Prostate gland (tissue), 2 donors: ENCODE measurements around the gene RAI2. TPM values are rescaled to one million over a fixed set of nuclear protein-coding genes. Genes with fewer than 3 reads are reported as not detected.

Experiments
- DNase-seq: peaks from one replicate; pipeline ENCODE4 v3.0.0-alpha.2; 2019; ENCODE audit warnings: low spot score
- H3K27ac ChIP-seq, 2 donors: fragments of 200-600 bp; sonication (generic); 2 replicates each; pipeline ENCODE4 v1.5.1; 2017 to 2019
- H3K27me3 ChIP-seq: fragments of 200-600 bp; sonication (generic); replicated peaks from 2 replicates; pipeline ENCODE4 v1.5.1; 2019; ENCODE audit not compliant: insufficient read depth
- H3K36me3 ChIP-seq, 2 donors: fragments of 200-600 bp; sonication (generic); 1 replicate in 1 of 2; 2 replicates in 1 of 2; pipeline versions ENCODE4 v1.5.1 to v1.8.1; 2017 to 2019
- H3K4me1 ChIP-seq: fragments of 200-600 bp; sonication (generic); replicated peaks from 2 replicates; pipeline ENCODE4 v1.5.1; 2019
- H3K4me3 ChIP-seq, 2 donors: fragments of 200-600 bp; sonication (generic); 2 replicates each; pipeline ENCODE4 v1.5.1; 2017 to 2019
- H3K9me3 ChIP-seq: fragments of 200-600 bp; sonication (generic); 2 replicates; pipeline ENCODE4 v1.5.1; 2017
- CTCF ChIP-seq, 4 experiments: fragments of 200-600 bp in 2 of 4; fragments of 450-650 bp in 2 of 4; sonication (generic) in 2 of 4; IDR thresholded peaks; 1 replicate in 3 of 4; 2 replicates in 1 of 4; pipeline ENCODE4 v1.5.1; 2016 to 2019; ENCODE audit warnings: antibody characterized with exemption in 4 of 4, mild to moderate bottlenecking in 2 of 4, moderate library complexity in 2 of 4
- POLR2A ChIP-seq: fragments of 450-650 bp; IDR thresholded peaks from one replicate; pipeline ENCODE4 v1.6.1; 2016; ENCODE audit warnings: antibody characterized with exemption, mild to moderate bottlenecking
- POLR2AphosphoS5 ChIP-seq: sonication (generic); formaldehyde crosslinking; IDR thresholded peaks from one replicate; pipeline ENCODE4 v1.6.1; 2017; ENCODE audit warnings: antibody characterized with exemption
- WGBS: methylation state at CpG from one replicate; pipeline ENCODE4 v1.1.5; 2018; 5-methylcytosine and 5-hydroxymethylcytosine counted together
- intact Hi-C: fragments of 100-400 bp; cut with DNase I; formaldehyde crosslinking; loops from one replicate; pipeline ENCODE4 v1.14.2; 2022
- total RNA-seq, 2 donors: library from RNA; depleted of rRNA; stranded (reverse); fragments of >200 nt; gene quantifications; one replicate each; pipeline ENCODE4 v1.1.0, GENCODE V29; 2016

RAI2 gene
- total RNA-seq, 2 donors from 2014 or later = 11.5 to 19.1 TPM

GRCh38 chrX:17822351-17822750, 38.7 kb downstream of the RAI2 start:
- TF ChIP-seq POLR2A (no peak), POLR2AphosphoS5 (no peak), CTCF (IDR thresholded peaks at IDR 0.05) (no peak)
- no peaks in the 10 kb centered on the region for H3K9me3 ChIP-seq
- no peak overlapping the region for H3K4me3 ChIP-seq
- 79% methylated on average over 2 of the region's 2 CpGs for WGBS
- H3K27me3 ChIP-seq = no peaks in the 10 kb centered on the region
- no peak for DNase-seq
- no peak overlapping the region for H3K27ac ChIP-seq
- intact Hi-C loops = no loop called here
- no peaks in the 10 kb centered on the region for H3K36me3 ChIP-seq
- no peaks in the 10 kb centered on the region for H3K4me1 ChIP-seq

- no peak overlapping the region for H3K27ac ChIP-seq
- TF ChIP-seq POLR2A (no peak), CTCF (IDR thresholded peaks at IDR 0.05) (no peak), POLR2AphosphoS5 (no peak)
- H3K27me3 ChIP-seq = no peaks in the 10 kb centered on the region
- 10% methylated on average over 3 of the region's 3 CpGs for WGBS
- no peaks in the 10 kb centered on the region for H3K4me1 ChIP-seq
- DNase-seq = no peak
- H3K4me3 ChIP-seq = no peak overlapping the region
- no peaks in the 10 kb centered on the region for H3K9me3 ChIP-seq
- no peaks in the 10 kb centered on the region for H3K36me3 ChIP-seq
- intact Hi-C loops = no loop called here
Measured at GRCh38 chrX:17820100-17820499, 41.0 kb downstream of the RAI2 start.

GRCh38 chrX:17818726-17819125, 42.4 kb downstream of the RAI2 start:
- Histone ChIP-seq H3K36me3 (no peaks in the 10 kb centered on the region), H3K9me3 (no peaks in the 10 kb centered on the region), H3K27ac (no peak overlapping the region), H3K4me3 (no peak overlapping the region), H3K4me1 (no peaks in the 10 kb centered on the region), H3K27me3 (no peaks in the 10 kb centered on the region)
- no peak for DNase-seq
- intact Hi-C loops = loop anchor here (10.0 kb wide), 2 partner anchors 46 to 386 kb away; partner anchors contain the start of gene RAI2
- 57% methylated on average over 8 of the region's 11 CpGs for WGBS
- no peak for TF ChIP-seq CTCF (IDR thresholded peaks at IDR 0.05)
- no peak for TF ChIP-seq POLR2A
- TF ChIP-seq POLR2AphosphoS5 = no peak

- 21% methylated on average over 1 of the region's 1 CpG for WGBS
- Histone ChIP-seq H3K4me3 (no peak overlapping the region), H3K36me3 (no peaks in the 10 kb centered on the region), H3K27ac (no peak overlapping the region), H3K4me1 (no peaks in the 10 kb centered on the region), H3K9me3 (no peaks in the 10 kb centered on the region), H3K27me3 (no peaks in the 10 kb centered on the region)
- no peak for DNase-seq
- no peak for TF ChIP-seq POLR2AphosphoS5
- TF ChIP-seq POLR2A = no peak
- no peak for TF ChIP-seq CTCF (IDR thresholded peaks at IDR 0.05)
- intact Hi-C loops = loop anchor here (10.0 kb wide), 2 partner anchors 48 to 388 kb away; partner anchors contain the start of gene RAI2
Measured at GRCh38 chrX:17817251-17817650, 43.8 kb downstream of the RAI2 start.

GRCh38 chrX:17814557-17814956, 46.5 kb downstream of the RAI2 start:
- Histone ChIP-seq H3K4me1 (no peaks in the 10 kb centered on the region), H3K4me3 (no peak overlapping the region), H3K36me3 (no peaks in the 10 kb centered on the region), H3K9me3 (no peaks in the 10 kb centered on the region), H3K27me3 (no peaks in the 10 kb centered on the region), H3K27ac (no peak overlapping the region)
- DNase-seq = no peak
- intact Hi-C loops = loop anchor here (10.0 kb wide), 2 partner anchors 50 to 390 kb away; partner anchors contain the start of gene RAI2
- WGBS = 11% methylated on average over 3 of the region's 3 CpGs
- TF ChIP-seq POLR2AphosphoS5 = no peak
- no peak for TF ChIP-seq POLR2A
- TF ChIP-seq CTCF (IDR thresholded peaks at IDR 0.05) = no peak
